GM12872 (cell line): ENCODE data around the gene SUCLG2.

Experiments used
- CTCF ChIP-seq: IDR thresholded peaks from 3 replicates; pipeline ENCODE4 v1.5.1; 2011; ENCODE audit warnings: low read depth, mild to moderate bottlenecking, low read length, moderate library complexity; ENCODE audit not compliant: insufficient read depth

Gene SUCLG2

GRCh38 chr3:67458408-67458807 is 196.0 kb downstream of the SUCLG2 start:
- no peak for TF ChIP-seq CTCF

- TF ChIP-seq CTCF, result no peak
These were observed 200.8 kb downstream of the SUCLG2 start for GRCh38 chr3:67453628-67454027.

GRCh38 chr3:67450153-67450552 is 204.3 kb downstream of the SUCLG2 start:
- no peak for TF ChIP-seq CTCF

- no peak for TF ChIP-seq CTCF
These were observed 207.0 kb downstream of the SUCLG2 start for GRCh38 chr3:67447393-67447792.

- no peak for TF ChIP-seq CTCF
These were observed 216.6 kb downstream of the SUCLG2 start for GRCh38 chr3:67437789-67438188.

- TF ChIP-seq CTCF, result no peak
These were observed 217.3 kb downstream of the SUCLG2 start for GRCh38 chr3:67437090-67437489.

GRCh38 chr3:67433109-67433508 is 221.3 kb downstream of the SUCLG2 start:
- no peak for TF ChIP-seq CTCF

GRCh38 chr3:67431887-67432286 is 222.5 kb downstream of the SUCLG2 start:
- TF ChIP-seq CTCF, result no peak
